Liver (tissue), 9 donors: ENCODE results near the gene WFS1. TPM values are rescaled to one million over a fixed set of nuclear protein-coding genes. Genes with fewer than 3 reads are reported as not detected.

Experiments
- DNase-seq: peaks from one replicate; pipeline ENCODE4 v3.0.0-alpha.2; 2017; ENCODE audit warnings: low spot score
- H3K27ac ChIP-seq, 2 donors: one replicate each; pipeline ENCODE4 v1.7.0; 2013; ENCODE audit warnings: inconsistent platforms in 2 of 2, low read length in 2 of 2, control low read depth in 1 of 2, low read depth in 1 of 2, mild to moderate bottlenecking in 1 of 2
- H3K27me3 ChIP-seq, 4 donors: one replicate each; pipeline versions ENCODE4 v1.6.1 to v1.7.0; 2013; ENCODE audit warnings: low read length in 3 of 4, inconsistent platforms in 1 of 4, mild to moderate bottlenecking in 1 of 4, moderate library complexity in 1 of 4; ENCODE audit not compliant: control insufficient read depth in 4 of 4, insufficient read depth in 4 of 4
- H3K36me3 ChIP-seq, 4 donors: one replicate each; pipeline versions ENCODE4 v1.6.1 to v1.7.0; 2013; ENCODE audit warnings: low read length in 3 of 4, mild to moderate bottlenecking in 3 of 4, low read depth in 1 of 4, moderate library complexity in 1 of 4; ENCODE audit not compliant: control insufficient read depth in 4 of 4, insufficient read depth in 3 of 4
- H3K4me1 ChIP-seq, 4 donors: one replicate each; pipeline versions ENCODE4 v1.6.1 to v1.7.0; 2013; ENCODE audit warnings: low read length in 3 of 4, mild to moderate bottlenecking in 3 of 4, moderate library complexity in 1 of 4; ENCODE audit not compliant: control insufficient read depth in 4 of 4, insufficient read depth in 4 of 4
- H3K4me3 ChIP-seq, 3 donors: one replicate each; pipeline versions ENCODE4 v1.6.1 to v1.7.0; 2013; ENCODE audit warnings: low read length in 3 of 3, control low read depth in 1 of 3, low read depth in 1 of 3, mild to moderate bottlenecking in 1 of 3
- H3K9ac ChIP-seq, 2 donors: one replicate each; pipeline ENCODE4 v1.7.0; 2013; ENCODE audit warnings: low read length in 2 of 2, mild to moderate bottlenecking in 2 of 2, moderate library complexity in 2 of 2, control low read depth in 1 of 2, low read depth in 1 of 2
- H3K9me3 ChIP-seq, 4 donors: one replicate each; pipeline versions ENCODE4 v1.6.1 to v1.7.0; 2013; ENCODE audit warnings: low read length in 3 of 4; ENCODE audit not compliant: control insufficient read depth in 4 of 4
- EGR1 ChIP-seq, 2 donors: IDR thresholded peaks; 2 replicates each; pipeline ENCODE4 v1.6.1; 2016 to 2018; ENCODE audit warnings: antibody characterized with exemption in 2 of 2, low read depth in 2 of 2
- FOXA1 ChIP-seq: IDR thresholded peaks from 2 replicates; pipeline ENCODE4 v1.6.1; 2016; ENCODE audit warnings: antibody characterized with exemption
- FOXA2 ChIP-seq: IDR thresholded peaks from 2 replicates; pipeline ENCODE4 v1.6.1; 2016; ENCODE audit warnings: antibody characterized with exemption
- GABPA ChIP-seq, 2 donors: IDR thresholded peaks in 1 of 2; conservative IDR thresholded peaks in 1 of 2; 2 replicates each; pipeline ENCODE4 v1.6.1; 2016; ENCODE audit warnings: antibody characterized with exemption in 2 of 2, mild to moderate bottlenecking in 1 of 2, moderate library complexity in 1 of 2
- HNF4A ChIP-seq, 2 donors: conservative IDR thresholded peaks; 2 replicates each; pipeline ENCODE4 v1.6.1; 2016; ENCODE audit warnings: antibody characterized with exemption in 2 of 2, mild to moderate bottlenecking in 2 of 2
- HNF4G ChIP-seq: IDR thresholded peaks from 2 replicates; pipeline ENCODE4 v1.6.1; 2016; ENCODE audit warnings: antibody characterized with exemption
- NR2F2 ChIP-seq: IDR thresholded peaks from 2 replicates; pipeline ENCODE4 v1.6.1; 2016; ENCODE audit warnings: antibody characterized with exemption
- RXRA ChIP-seq, 2 donors: IDR thresholded peaks; 2 replicates each; pipeline ENCODE4 v1.6.1; 2017 to 2018; ENCODE audit warnings: antibody characterized with exemption in 2 of 2, mild to moderate bottlenecking in 1 of 2
- SP1 ChIP-seq: IDR thresholded peaks from 2 replicates; pipeline ENCODE4 v1.6.1; 2018; ENCODE audit warnings: antibody characterized with exemption, mild to moderate bottlenecking
- ZBTB33 ChIP-seq: IDR thresholded peaks from 2 replicates; pipeline ENCODE4 v1.6.1; 2016; ENCODE audit warnings: antibody characterized with exemption
- WGBS: extraction: QIAGEN DNeasy Blood & Tissue Kit; methylation state at CpG from one replicate; pipeline ENCODE4 v1.1.7; 2013; 5-methylcytosine and 5-hydroxymethylcytosine counted together
- polyA plus RNA-seq, 2 donors: library from polyadenylated mRNA; stranded (reverse) in 1 of 2; unstranded in 1 of 2; fragments of 200-250 nt in 1 of 2; fragments of >200 nt in 1 of 2; fragmentation: Nextera tagmentation in 1 of 2; extraction: Ambion mirVana in 1 of 2; gene quantifications; one replicate each; pipeline versions ENCODE4 v1.2.1 to v1.2.3, GENCODE V29; 2013 to 2015
- total RNA-seq, 2 donors: library from RNA; depleted of rRNA; stranded (reverse); fragments of >200 nt; gene quantifications; one replicate each; pipeline ENCODE4 v1.2.3, GENCODE V29; 2014
- TF ChIP-seq, protein P1 (sequence below): fragments of 150-350 bp; IDR thresholded peaks from 2 replicates; pipeline ENCODE4 v1.5.1; 2017; ENCODE audit warnings: improper control_type of control experiment, low read depth, low read length; ENCODE audit not compliant: missing input control
- TF ChIP-seq, protein P2 (sequence below): IDR thresholded peaks from 2 replicates; pipeline ENCODE4 v1.6.1; 2016; ENCODE audit warnings: antibody characterized with exemption
- donor health status: healthy.
- donor health status: healthy.
- donor health status: healthy.
- donor health status: healthy.
- donor health status: healthy.

Gene WFS1
- total and polyA plus RNA-seq, 4 donors, result 6.0 to 23.9 (median 13.0) TPM

GRCh38 chr4:6258741-6259140 is 10.9 kb upstream of the WFS1 start:
- H3K27me3 ChIP-seq, result no peaks in the 10 kb centered on the region
- TF ChIP-seq SP1 (no peak), HNF4A (conservative IDR thresholded peaks at IDR 0.05) (no peak), ZBTB33 (no peak), RXRA (IDR thresholded peaks at IDR 0.05) (no peak), EGR1 (IDR thresholded peaks at IDR 0.05; ENCODE audit: low read depth in 2 of 2) (no peak), GABPA (IDR thresholded peaks at IDR 0.05 in 1 of 2, conservative IDR thresholded peaks at IDR 0.05 in 1 of 2) (no peak), HNF4G (no peak), FOXA2 (no peak), NR2F2 (no peak)
- TF ChIP-seq, protein P1, sequence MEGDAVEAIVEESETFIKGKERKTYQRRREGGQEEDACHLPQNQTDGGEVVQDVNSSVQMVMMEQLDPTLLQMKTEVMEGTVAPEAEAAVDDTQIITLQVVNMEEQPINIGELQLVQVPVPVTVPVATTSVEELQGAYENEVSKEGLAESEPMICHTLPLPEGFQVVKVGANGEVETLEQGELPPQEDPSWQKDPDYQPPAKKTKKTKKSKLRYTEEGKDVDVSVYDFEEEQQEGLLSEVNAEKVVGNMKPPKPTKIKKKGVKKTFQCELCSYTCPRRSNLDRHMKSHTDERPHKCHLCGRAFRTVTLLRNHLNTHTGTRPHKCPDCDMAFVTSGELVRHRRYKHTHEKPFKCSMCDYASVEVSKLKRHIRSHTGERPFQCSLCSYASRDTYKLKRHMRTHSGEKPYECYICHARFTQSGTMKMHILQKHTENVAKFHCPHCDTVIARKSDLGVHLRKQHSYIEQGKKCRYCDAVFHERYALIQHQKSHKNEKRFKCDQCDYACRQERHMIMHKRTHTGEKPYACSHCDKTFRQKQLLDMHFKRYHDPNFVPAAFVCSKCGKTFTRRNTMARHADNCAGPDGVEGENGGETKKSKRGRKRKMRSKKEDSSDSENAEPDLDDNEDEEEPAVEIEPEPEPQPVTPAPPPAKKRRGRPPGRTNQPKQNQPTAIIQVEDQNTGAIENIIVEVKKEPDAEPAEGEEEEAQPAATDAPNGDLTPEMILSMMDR, result no peak
- TF ChIP-seq, protein P2, sequence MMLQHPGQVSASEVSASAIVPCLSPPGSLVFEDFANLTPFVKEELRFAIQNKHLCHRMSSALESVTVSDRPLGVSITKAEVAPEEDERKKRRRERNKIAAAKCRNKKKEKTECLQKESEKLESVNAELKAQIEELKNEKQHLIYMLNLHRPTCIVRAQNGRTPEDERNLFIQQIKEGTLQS, result no peak
- WGBS, result 85% methylated on average over 4 of the region's 4 CpGs
- H3K27ac ChIP-seq, result no peak overlapping the region
- H3K36me3 ChIP-seq, result no peaks in the 10 kb centered on the region
- H3K4me1 ChIP-seq, result no peaks in the 10 kb centered on the region
- no peak overlapping the region for H3K4me3 ChIP-seq
- H3K9ac ChIP-seq, result no peak overlapping the region
- DNase-seq, result no peak
- H3K9me3 ChIP-seq, result no peaks in the 10 kb centered on the region

GRCh38 chr4:6259886-6260285 is 9.8 kb upstream of the WFS1 start:
- H3K27me3 ChIP-seq, result no peaks in the 10 kb centered on the region
- no peak overlapping the region for H3K4me3 ChIP-seq
- no peak for TF ChIP-seq FOXA1
- no peak for TF ChIP-seq HNF4A (conservative IDR thresholded peaks at IDR 0.05)
- TF ChIP-seq EGR1 (IDR thresholded peaks at IDR 0.05; ENCODE audit: low read depth in 2 of 2), result no peak
- TF ChIP-seq ZBTB33, result no peak
- TF ChIP-seq, protein P1, result no peak
- TF ChIP-seq GABPA (IDR thresholded peaks at IDR 0.05 in 1 of 2, conservative IDR thresholded peaks at IDR 0.05 in 1 of 2), result no peak
- no peaks in the 10 kb centered on the region for H3K36me3 ChIP-seq
- no peak for DNase-seq
- H3K9me3 ChIP-seq, result no peaks in the 10 kb centered on the region
- no peak overlapping the region for H3K9ac ChIP-seq
- H3K27ac ChIP-seq, result no peak overlapping the region
- WGBS, result 81% methylated on average over 8 of the region's 8 CpGs
- no peaks in the 10 kb centered on the region for H3K4me1 ChIP-seq
